Psoas muscle (tissue), 8 donors: Measurements from ENCODE around the gene GPC6. TPM values are rescaled to one million over a fixed set of nuclear protein-coding genes. Genes with fewer than 3 reads are reported as not detected.

Experiments used
- ATAC-seq, 4 donors: fragments of 200-7000 bp; cut with Tn5 transposase; one replicate each; pipeline ENCODE4 v1.9.1; 2020; ENCODE audit warnings: moderate library complexity in 3 of 4, mild to moderate bottlenecking in 2 of 4
- DNase-seq, 2 donors: peaks; one replicate each; pipeline ENCODE4 v3.0.0-alpha.2; 2020
- H3K27ac ChIP-seq: fragments of 200-600 bp; one replicate; pipeline ENCODE4 v1.8.0; 2022
- H3K27me3 ChIP-seq, 3 donors: fragments of 200-600 bp in 1 of 3; one replicate each; pipeline versions ENCODE4 v1.6.1 to v1.8.0; 2013 to 2022; ENCODE audit warnings: low read length in 2 of 3, mild to moderate bottlenecking in 2 of 3, moderate library complexity in 1 of 3; ENCODE audit not compliant: insufficient read depth in 3 of 3
- H3K36me3 ChIP-seq, 2 donors: fragments of 200-600 bp in 1 of 2; one replicate each; pipeline versions ENCODE4 v1.6.1 to v1.8.0; 2013 to 2022; ENCODE audit warnings: low read depth in 1 of 2, mild to moderate bottlenecking in 1 of 2, moderate library complexity in 1 of 2; ENCODE audit not compliant: insufficient read depth in 1 of 2
- H3K4me1 ChIP-seq: fragments of 200-600 bp; one replicate; pipeline ENCODE4 v1.8.0; 2022
- H3K4me3 ChIP-seq: fragments of 200-600 bp; one replicate; pipeline ENCODE4 v1.8.0; 2022; ENCODE audit warnings: mild to moderate bottlenecking
- H3K9me3 ChIP-seq: fragments of 200-600 bp; one replicate; pipeline ENCODE4 v1.8.0; 2022
- CTCF ChIP-seq: fragments of 200-600 bp; IDR thresholded peaks from one replicate; pipeline ENCODE4 v1.8.0; 2022; ENCODE audit warnings: antibody characterized with exemption
- WGBS, 3 donors: extraction: QIAGEN DNeasy Blood & Tissue Kit; methylation state at CpG; one replicate each; pipeline versions ENCODE4 v1.1.6 to v1.1.7; 2013; 5-methylcytosine and 5-hydroxymethylcytosine counted together
- intact Hi-C, 2 donors: fragments of 100-400 bp; cut with DNase I; formaldehyde crosslinking; loops; one replicate each; pipeline versions ENCODE4 v1.11.0 to v1.14.2; 2022
- polyA plus RNA-seq, 3 donors: library from polyadenylated mRNA; stranded (reverse); fragments of 200-250 nt; gene quantifications; one replicate each; pipeline ENCODE4 v1.2.3, GENCODE V29; 2013
- total RNA-seq, 4 donors: library from RNA; stranded (reverse); fragmentation: NEBNext Ultra II Directional in 2 of 4; extraction: Animal tissue kit (Norgen Biotek cat#: 25700) in 2 of 4; gene quantifications; one replicate each; pipeline versions ENCODE4 v1.2.1 to v1.2.4, GENCODE V29; 2021 to 2023
- donor health status: healthy with polysubstance abuse.
- donor health status: DM: no; HTN: no; CAD: no; lungs with moderate emphysema.
- donor health status: Bipolar disorder and iron deficiency.
- donor health status: healthy.
- donor health status: DM: yes; HTN: yes; CAD: no.
- donor health status: DM: no; HTN: no; CAD: no.
- donor health status: DM: no; HTN: no; CAD: no.
- donor health status: DM: yes; HTN: yes; CAD: no.

GPC6 gene
- total and polyA plus RNA-seq, 7 donors = 0.07 to 3.7 (median 0.57) TPM

GRCh38 chr13:93881411-93881810, 654.8 kb downstream of the GPC6 start:
- no peak for TF ChIP-seq CTCF

GRCh38 chr13:93882086-93882651, 655.6 kb downstream of the GPC6 start:
- H3K9me3 ChIP-seq = no peaks in the 10 kb centered on the region
- no peaks in the 10 kb centered on the region for H3K4me1 ChIP-seq
- DNase-seq (no peak), ATAC-seq (no peak)
- H3K27me3 ChIP-seq = no peaks in the 10 kb centered on the region
- H3K4me3 ChIP-seq = no peak overlapping the region
- no peak for TF ChIP-seq CTCF
- WGBS, 3 donors = 51 to 56% (median 56%) methylated on average over 6 of the region's 6 CpGs
- no peaks in the 10 kb centered on the region for H3K36me3 ChIP-seq
- intact Hi-C loops = no loop called here
- H3K27ac ChIP-seq = no peak overlapping the region

More at GRCh38 chr13:93881411-93881810, 654.8 kb downstream of the GPC6 start:
- no peak for DNase-seq
- H3K36me3 ChIP-seq = no peaks in the 10 kb centered on the region
- ATAC-seq = no peak
- H3K27ac ChIP-seq = no peak overlapping the region
- no peaks in the 10 kb centered on the region for H3K27me3 ChIP-seq
- H3K4me3 ChIP-seq = no peak overlapping the region
- whole genome bisulfite sequencing, 3 donors = 51 to 55% (median 52%) methylated on average over 2 of the region's 2 CpGs
- H3K4me1 ChIP-seq = no peaks in the 10 kb centered on the region
- intact Hi-C loops = no loop called here
- no peaks in the 10 kb centered on the region for H3K9me3 ChIP-seq

GRCh38 chr13:93889430-93889951, 662.9 kb downstream of the GPC6 start:
- 60 to 82% (median 71%) methylated on average over 1 of the region's 1 CpG for WGBS, 3 donors
- no peak for TF ChIP-seq CTCF
- H3K27me3 ChIP-seq = no peaks in the 10 kb centered on the region
- no peak for DNase-seq
- H3K4me1 ChIP-seq = no peaks in the 10 kb centered on the region
- no peak overlapping the region for H3K27ac ChIP-seq
- no peaks in the 10 kb centered on the region for H3K36me3 ChIP-seq
- H3K4me3 ChIP-seq = no peak overlapping the region
- intact Hi-C loops = no loop called here
- H3K9me3 ChIP-seq = no peaks in the 10 kb centered on the region
- ATAC-seq = no peak

GRCh38 chr13:93899981-93900380, 673.4 kb downstream of the GPC6 start:
- Histone ChIP-seq H3K9me3 (no peaks in the 10 kb centered on the region), H3K27ac (no peak overlapping the region), H3K4me3 (no peak overlapping the region), H3K27me3 (no peaks in the 10 kb centered on the region), H3K4me1 (no peaks in the 10 kb centered on the region), H3K36me3 (no peaks in the 10 kb centered on the region)
- ATAC-seq (no peak), DNase-seq (no peak)
- intact Hi-C loops = no loop called here
- 58 to 68% (median 63%) methylated on average over 2 of the region's 2 CpGs for WGBS, 3 donors
- TF ChIP-seq CTCF = no peak

GRCh38 chr13:93900731-93901130, 674.1 kb downstream of the GPC6 start:
- Histone ChIP-seq H3K27me3 (no peaks in the 10 kb centered on the region), H3K4me3 (no peak overlapping the region), H3K4me1 (no peaks in the 10 kb centered on the region), H3K9me3 (no peaks in the 10 kb centered on the region), H3K36me3 (no peaks in the 10 kb centered on the region), H3K27ac (no peak overlapping the region)
- TF ChIP-seq CTCF = no peak
- intact Hi-C loops = no loop called here
- ATAC-seq (no peak), DNase-seq (no peak)
- WGBS, 3 donors = 36 to 60% (median 40%) methylated on average over 3 of the region's 3 CpGs
